Muscle of leg (tissue), 11 donors: ENCODE results near the gene EHMT1. TPM values are rescaled to one million over a fixed set of nuclear protein-coding genes. Genes with fewer than 3 reads are reported as not detected.
A peak's percentile ranks its signal among the peaks of the same experiment; 100 is the strongest.

Experiments
- DNase-seq: peaks from one replicate; pipeline ENCODE4 v3.0.0; 2013
- H3K27ac ChIP-seq: one replicate; pipeline ENCODE4 v1.5.1; 2013; ENCODE audit warnings: mild to moderate bottlenecking, low read length, control low read depth
- H3K27me3 ChIP-seq: one replicate; pipeline ENCODE4 v1.6.1; 2013; ENCODE audit warnings: low read length; ENCODE audit not compliant: control insufficient read depth, insufficient read depth
- H3K36me3 ChIP-seq: one replicate; pipeline ENCODE4 v1.6.1; 2013; ENCODE audit warnings: low read length; ENCODE audit not compliant: control insufficient read depth, insufficient read depth
- H3K4me1 ChIP-seq: one replicate; pipeline ENCODE4 v1.6.1; 2013; ENCODE audit warnings: low read length; ENCODE audit not compliant: control insufficient read depth, insufficient read depth
- H3K4me3 ChIP-seq: one replicate; pipeline ENCODE4 v1.5.1; 2013; ENCODE audit warnings: low read length, control low read depth
- H3K9me3 ChIP-seq: replicated peaks from 2 replicates; pipeline ENCODE4 v1.6.1; 2013; ENCODE audit warnings: low read depth, low read length; ENCODE audit not compliant: control insufficient read depth
- WGBS: methylation state at CpG from one replicate; pipeline ENCODE4 v1.1.5; 2013; ENCODE audit warnings: missing lambda C conversion rate; ENCODE audit not compliant: insufficient coverage; 5-methylcytosine and 5-hydroxymethylcytosine counted together
- polyA plus RNA-seq, 8 donors: library from polyadenylated mRNA; unstranded; fragments of 120-200 nt; gene quantifications; one replicate each; pipeline versions ENCODE4 v1.2.1 to v1.2.3, GENCODE V29; 2013; ENCODE audit warnings: inconsistent platforms in 1 of 8, low replicate concordance in 1 of 8; ENCODE audit not compliant: insufficient read length in 8 of 8, insufficient read depth in 1 of 8
- total RNA-seq: library from RNA; stranded (reverse); fragments of 120-200 nt; gene quantifications from one replicate; pipeline ENCODE4 v1.2.4, GENCODE V29; 2013

EHMT1 gene
- total and polyA plus RNA-seq, 9 donors = 29.9 to 59.7 (median 47.7) TPM

GRCh38 chr9:137811283-137811870, 192.6 kb downstream of the EHMT1 start:
- Histone ChIP-seq H3K27ac (no peak overlapping the region), H3K9me3 (no peaks in the 10 kb centered on the region), H3K27me3 (no peaks in the 10 kb centered on the region), H3K4me1 (peaks cover 4% of the 10 kb centered on the region), H3K4me3 (no peak overlapping the region), H3K36me3 (peaks cover 54% of the 10 kb centered on the region)
- 90% methylated on average over 29 of the region's 30 CpGs for WGBS
- peak; percentile 21 for DNase-seq

- Histone ChIP-seq H3K4me1 (peaks cover 4% of the 10 kb centered on the region), H3K27me3 (no peaks in the 10 kb centered on the region), H3K27ac (no peak overlapping the region), H3K9me3 (no peaks in the 10 kb centered on the region), H3K4me3 (no peak overlapping the region), H3K36me3 (peaks cover 64% of the 10 kb centered on the region)
- no peak for DNase-seq
- WGBS = 100% methylated on average over 1 of the region's 9 CpGs
Observed at GRCh38 chr9:137812356-137813023, 193.7 kb downstream of the EHMT1 start.

GRCh38 chr9:137813167-137813566, 194.4 kb downstream of the EHMT1 start:
- H3K27ac ChIP-seq = no peak overlapping the region
- H3K27me3 ChIP-seq = no peaks in the 10 kb centered on the region
- DNase-seq = no peak
- H3K36me3 ChIP-seq = peaks cover 66% of the 10 kb centered on the region
- WGBS = 92% methylated on average over 19 of the region's 19 CpGs
- no peaks in the 10 kb centered on the region for H3K9me3 ChIP-seq
- H3K4me1 ChIP-seq = peaks cover 4% of the 10 kb centered on the region
- no peak overlapping the region for H3K4me3 ChIP-seq

GRCh38 chr9:137813651-137814415, 195.0 kb downstream of the EHMT1 start:
- Histone ChIP-seq H3K27me3 (no peaks in the 10 kb centered on the region), H3K36me3 (peaks cover 65% of the 10 kb centered on the region), H3K9me3 (peaks cover 2% of the 10 kb centered on the region), H3K4me1 (peaks cover 4% of the 10 kb centered on the region), H3K4me3 (no peak overlapping the region), H3K27ac (no peak overlapping the region)
- no peak for DNase-seq
- WGBS = 87% methylated on average over 24 of the region's 26 CpGs

GRCh38 chr9:137814436-137814835, 195.6 kb downstream of the EHMT1 start:
- peaks cover 59% of the 10 kb centered on the region for H3K36me3 ChIP-seq
- H3K4me1 ChIP-seq = peaks cover 4% of the 10 kb centered on the region
- peaks cover 2% of the 10 kb centered on the region for H3K9me3 ChIP-seq
- no peak overlapping the region for H3K4me3 ChIP-seq
- no peaks in the 10 kb centered on the region for H3K27me3 ChIP-seq
- DNase-seq = no peak
- 97% methylated on average over 20 of the region's 23 CpGs for WGBS
- H3K27ac ChIP-seq = no peak overlapping the region

GRCh38 chr9:137814841-137815240, 196.0 kb downstream of the EHMT1 start:
- Histone ChIP-seq H3K9me3 (peaks cover 2% of the 10 kb centered on the region), H3K27me3 (no peaks in the 10 kb centered on the region), H3K4me3 (no peak overlapping the region), H3K27ac (no peak overlapping the region), H3K36me3 (peaks cover 59% of the 10 kb centered on the region), H3K4me1 (peaks cover 4% of the 10 kb centered on the region)
- no peak for DNase-seq
- WGBS = 95% methylated on average over 11 of the region's 11 CpGs

- peaks cover 66% of the 10 kb centered on the region for H3K36me3 ChIP-seq
- WGBS = 97% methylated on average over 27 of the region's 30 CpGs
- H3K9me3 ChIP-seq = peaks cover 2% of the 10 kb centered on the region
- no peak overlapping the region for H3K4me3 ChIP-seq
- DNase-seq = no peak
- H3K27me3 ChIP-seq = no peaks in the 10 kb centered on the region
- no peak overlapping the region for H3K27ac ChIP-seq
- H3K4me1 ChIP-seq = peaks cover 4% of the 10 kb centered on the region
Observed at GRCh38 chr9:137815256-137816255, 196.8 kb downstream of the EHMT1 start.

GRCh38 chr9:137816531-137817235, 197.9 kb downstream of the EHMT1 start:
- no peak for DNase-seq
- Histone ChIP-seq H3K27me3 (no peaks in the 10 kb centered on the region), H3K4me1 (peaks cover under 1% of the 10 kb centered on the region), H3K9me3 (peaks cover 6% of the 10 kb centered on the region), H3K36me3 (peaks cover 68% of the 10 kb centered on the region), H3K4me3 (no peak overlapping the region), H3K27ac (no peak overlapping the region)
- 98% methylated on average over 19 of the region's 22 CpGs for WGBS
